GM13977 (cell line): ENCODE measurements around the gene ZFAND2B.

ENCODE experiments used
- DNase-seq: peaks from one replicate; pipeline ENCODE4 v3.0.0; 2012; ENCODE audit warnings: low spot score
- CTCF ChIP-seq: IDR thresholded peaks from 2 replicates; pipeline ENCODE4 v1.5.1; 2012; ENCODE audit warnings: mild to moderate bottlenecking, control low read depth; ENCODE audit not compliant: insufficient read depth; ENCODE audit errors: extremely low read depth, missing control alignments
- in situ Hi-C: fragments of 300-500 bp; cut with MboI; formaldehyde crosslinking; loops from one replicate; pipeline ENCODE4 v1.12.0; 2022; ENCODE audit warnings: low sequenced_read_pairs, low pct_unique_long_range_greater_than_20kb, mixed read lengths, inconsistent platforms; ENCODE audit not compliant: unreplicated experiment

ZFAND2B gene

GRCh38 chr2:219246559-219246958 is 40.0 kb downstream of the ZFAND2B start:
- in situ Hi-C loops, result no loop called here
- no peak for DNase-seq
- no peak for TF ChIP-seq CTCF

GRCh38 chr2:219247678-219248642 is 41.4 kb downstream of the ZFAND2B start:
- in situ Hi-C loops, result no loop called here
- DNase-seq, result no peak
- no peak for TF ChIP-seq CTCF

- TF ChIP-seq CTCF, result no peak
- in situ Hi-C loops, result no loop called here
- DNase-seq, result no peak
Observed at GRCh38 chr2:219248845-219249202, 42.2 kb downstream of the ZFAND2B start.

- in situ Hi-C loops, result no loop called here
- TF ChIP-seq CTCF, result no peak
- peak; percentile 45 for DNase-seq
Observed at GRCh38 chr2:219249203-219249980, 42.8 kb downstream of the ZFAND2B start.

GRCh38 chr2:219250049-219250781 is 43.6 kb downstream of the ZFAND2B start:
- DNase-seq, result no peak
- TF ChIP-seq CTCF, result no peak
- in situ Hi-C loops, result no loop called here

- no peak for DNase-seq
- in situ Hi-C loops, result no loop called here
- no peak for TF ChIP-seq CTCF
Observed at GRCh38 chr2:219251656-219252055, 45.1 kb downstream of the ZFAND2B start.
